Measurements from ENCODE around the gene TVP23A.

DNA sequence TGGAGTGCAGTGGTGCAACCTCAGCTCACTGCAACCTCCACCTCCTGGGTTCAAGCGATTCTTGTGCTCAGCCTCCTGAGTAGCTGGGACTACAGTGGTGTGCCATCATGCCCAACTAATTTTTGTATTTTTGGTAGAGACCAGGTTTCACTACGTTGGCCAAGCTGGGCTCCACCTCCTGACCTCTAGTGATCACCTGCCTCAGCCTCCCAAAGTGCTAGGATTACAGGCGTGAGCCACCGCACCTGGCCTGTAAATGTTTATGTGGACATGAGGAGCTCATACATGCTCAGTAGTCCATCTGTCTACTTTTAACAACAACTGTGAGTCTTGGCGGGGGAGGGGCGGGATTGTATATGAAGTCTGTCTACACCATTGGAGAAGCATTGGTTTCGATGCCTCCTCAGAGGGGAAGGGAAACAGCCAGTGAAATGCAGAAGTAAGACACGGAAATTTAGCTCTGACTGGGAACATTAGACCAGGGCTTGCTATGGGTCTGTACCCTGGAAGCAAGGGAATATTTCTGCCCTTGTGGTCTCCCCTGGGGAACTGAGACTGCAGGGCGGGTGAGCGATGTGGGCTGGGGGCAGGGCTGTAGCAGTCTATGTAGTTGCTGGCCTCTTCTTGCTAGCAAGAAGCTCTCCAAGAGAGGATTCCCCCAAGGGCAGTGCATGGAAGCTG, 65.6 kb downstream of the TVP23A start:
- no peak for TF ChIP-seq POLR2A (IDR thresholded peaks at IDR 0.05; ENCODE audit: low read depth, low read length)
- no peak for TF ChIP-seq POLR2AphosphoS5 (IDR thresholded peaks at IDR 0.05; ENCODE audit: low read depth, low read length)
- 0 out of 2 replicates have a peak, but pooled peaks have one; percentile 8 for TF ChIP-seq TAF1 (IDR thresholded peaks at IDR 0.05; ENCODE audit: low read depth, low read length)
- TF ChIP-seq SPI1 (IDR thresholded peaks at IDR 0.05; ENCODE audit: low read depth, low read length), result peak; percentile 91
